Astrocyte (in vitro differentiated cells and primary cell): ENCODE results near the gene PSMD2. TPM values are rescaled to one million over a fixed set of nuclear protein-coding genes. Genes with fewer than 3 reads are reported as not detected.
A peak's percentile ranks its signal among the peaks of the same experiment; 100 is the strongest.

Experiments
- DNase-seq: peaks from one replicate; pipeline ENCODE4 v3.0.0-alpha.2; 2010; ENCODE audit warnings: low read depth
- FAIRE-seq: peaks from 2 replicates; lab custom pipeline; 2011; peaks lifted over from hg19 to GRCh38; lab: Jason Lieb, UNC
- H2AFZ ChIP-seq: 2 replicates; pipeline ENCODE4 v1.6.0; 2012; ENCODE audit warnings: low read depth, low read length, inconsistent platforms
- H3K27ac ChIP-seq: 2 replicates; pipeline ENCODE4 v1.5.1; 2011; ENCODE audit warnings: low read depth, low read length, inconsistent platforms
- H3K27me3 ChIP-seq: 2 replicates; pipeline ENCODE4 v1.6.0; 2011; ENCODE audit warnings: low read length, inconsistent platforms; ENCODE audit not compliant: insufficient read depth
- H3K36me3 ChIP-seq: 2 replicates; pipeline ENCODE4 v1.5.1; 2011; ENCODE audit warnings: low read length, inconsistent platforms; ENCODE audit not compliant: insufficient read depth
- H3K4me1 ChIP-seq: 2 replicates; pipeline ENCODE4 v1.5.1; 2011; ENCODE audit warnings: low read length, inconsistent platforms; ENCODE audit not compliant: insufficient read depth
- H3K4me2 ChIP-seq: 2 replicates; pipeline ENCODE4 v1.6.0; 2012; ENCODE audit warnings: low read length, inconsistent platforms
- H3K4me3 ChIP-seq: 2 replicates; pipeline ENCODE4 v1.5.1; 2011; ENCODE audit warnings: low read depth, mild to moderate bottlenecking, low read length, inconsistent platforms; ENCODE audit not compliant: insufficient read depth
- H3K79me2 ChIP-seq: 2 replicates; pipeline ENCODE4 v1.6.0; 2012; ENCODE audit warnings: mild to moderate bottlenecking, low read length, inconsistent platforms; ENCODE audit not compliant: insufficient read depth
- H3K9ac ChIP-seq: 2 replicates; pipeline ENCODE4 v1.6.0; 2012; ENCODE audit warnings: mild to moderate bottlenecking, low read length, inconsistent platforms
- H3K9me3 ChIP-seq: 2 replicates; pipeline ENCODE4 v1.5.1; 2012; ENCODE audit warnings: low read depth, mild to moderate bottlenecking, low read length, inconsistent platforms; ENCODE audit not compliant: insufficient read depth
- H4K20me1 ChIP-seq: 2 replicates; pipeline ENCODE4 v1.6.0; 2012; ENCODE audit warnings: low read length, inconsistent platforms; ENCODE audit not compliant: insufficient read depth
- H3K27ac Mint-ChIP-seq: one replicate; pipeline ENCODE4 v1.8.0; 2021; ENCODE audit warnings: mild to moderate bottlenecking, mixed read lengths; ENCODE audit not compliant: unreplicated experiment
- H3K27me3 Mint-ChIP-seq: one replicate; pipeline ENCODE4 v1.8.0; 2021; ENCODE audit warnings: low read depth, mixed read lengths; ENCODE audit not compliant: unreplicated experiment
- H3K36me3 Mint-ChIP-seq: one replicate; pipeline ENCODE4 v1.8.0; 2021; ENCODE audit warnings: low read depth, mixed read lengths; ENCODE audit not compliant: unreplicated experiment
- H3K4me1 Mint-ChIP-seq: one replicate; pipeline ENCODE4 v1.8.0; 2021; ENCODE audit warnings: low read depth, mixed read lengths; ENCODE audit not compliant: unreplicated experiment
- H3K4me3 Mint-ChIP-seq: one replicate; pipeline ENCODE4 v1.8.0; 2021; ENCODE audit warnings: mild to moderate bottlenecking, moderate library complexity, mixed read lengths; ENCODE audit not compliant: unreplicated experiment
- H3K9me3 Mint-ChIP-seq: one replicate; pipeline ENCODE4 v1.8.0; 2021; ENCODE audit warnings: mild to moderate bottlenecking, mixed read lengths; ENCODE audit not compliant: unreplicated experiment
- CTCF ChIP-seq: IDR thresholded peaks from 2 replicates; pipeline ENCODE4 v1.5.1; 2011; ENCODE audit warnings: low read depth, mild to moderate bottlenecking, inconsistent platforms, low read length, moderate library complexity; ENCODE audit not compliant: insufficient read depth
- EZH2 ChIP-seq: IDR thresholded peaks from 2 replicates; pipeline ENCODE4 v1.6.1; 2012; ENCODE audit warnings: mild to moderate bottlenecking, low read length, inconsistent platforms; ENCODE audit not compliant: insufficient read depth
- total RNA-seq: library from RNA; stranded (reverse); gene quantifications from 2 replicates; pipeline ENCODE4 v1.2.1, GENCODE V29; 2021

Gene PSMD2
- total RNA-seq, 1 donor from 2014 or later = 588 TPM

- H3K4me2 ChIP-seq = no peak overlapping the region
- no peak overlapping the region for H3K27ac ChIP-seq
- no peaks in the 10 kb centered on the region for H3K27me3 ChIP-seq
- TF ChIP-seq EZH2 (no peak), CTCF (no peak)
- no peaks in the 10 kb centered on the region for H3K9me3 Mint-ChIP-seq
- H3K4me1 ChIP-seq = peaks cover 3% of the 10 kb centered on the region
- H3K27ac Mint-ChIP-seq = no peak overlapping the region
- H3K4me1 Mint-ChIP-seq = peaks cover 18% of the 10 kb centered on the region
- H2AFZ ChIP-seq = no peak overlapping the region
- DNase-seq = no peak
- H3K4me3 Mint-ChIP-seq = no peak overlapping the region
- H3K79me2 ChIP-seq = no peaks in the 10 kb centered on the region
- no peak overlapping the region for H3K9ac ChIP-seq
- FAIRE-seq = no peak
- no peaks in the 10 kb centered on the region for H3K36me3 ChIP-seq
- no peaks in the 10 kb centered on the region for H3K9me3 ChIP-seq
- H4K20me1 ChIP-seq = peaks cover 18% of the 10 kb centered on the region
- H3K4me3 ChIP-seq = no peak overlapping the region
- no peaks in the 10 kb centered on the region for H3K27me3 Mint-ChIP-seq
- H3K36me3 Mint-ChIP-seq = peaks cover 16% of the 10 kb centered on the region
These were observed 55.7 kb downstream of the PSMD2 start for GRCh38 chr3:184354754-184355153.

GRCh38 chr3:184355261-184356040 lies 56.4 kb downstream of the PSMD2 start:
- no peak overlapping the region for H3K9ac ChIP-seq
- peaks cover 18% of the 10 kb centered on the region for H4K20me1 ChIP-seq
- H3K79me2 ChIP-seq = peaks cover 6% of the 10 kb centered on the region
- TF ChIP-seq EZH2 (no peak), CTCF (no peak)
- no peaks in the 10 kb centered on the region for H3K27me3 Mint-ChIP-seq
- no peaks in the 10 kb centered on the region for H3K27me3 ChIP-seq
- H3K27ac Mint-ChIP-seq = no peak overlapping the region
- no peak overlapping the region for H3K27ac ChIP-seq
- H3K9me3 Mint-ChIP-seq = no peaks in the 10 kb centered on the region
- H3K4me2 ChIP-seq = no peak overlapping the region
- H3K36me3 Mint-ChIP-seq = peaks cover 16% of the 10 kb centered on the region
- FAIRE-seq (no peak), DNase-seq (no peak)
- H3K4me3 ChIP-seq = no peak overlapping the region
- no peak overlapping the region for H2AFZ ChIP-seq
- no peaks in the 10 kb centered on the region for H3K9me3 ChIP-seq
- peak overlapping the region; percentile 45 for H3K4me3 Mint-ChIP-seq
- H3K36me3 ChIP-seq = no peaks in the 10 kb centered on the region
- H3K4me1 Mint-ChIP-seq = peaks cover 22% of the 10 kb centered on the region
- H3K4me1 ChIP-seq = peaks cover 3% of the 10 kb centered on the region
